ENCODE data around the gene YES1.

- TF ChIP-seq, protein P1, sequence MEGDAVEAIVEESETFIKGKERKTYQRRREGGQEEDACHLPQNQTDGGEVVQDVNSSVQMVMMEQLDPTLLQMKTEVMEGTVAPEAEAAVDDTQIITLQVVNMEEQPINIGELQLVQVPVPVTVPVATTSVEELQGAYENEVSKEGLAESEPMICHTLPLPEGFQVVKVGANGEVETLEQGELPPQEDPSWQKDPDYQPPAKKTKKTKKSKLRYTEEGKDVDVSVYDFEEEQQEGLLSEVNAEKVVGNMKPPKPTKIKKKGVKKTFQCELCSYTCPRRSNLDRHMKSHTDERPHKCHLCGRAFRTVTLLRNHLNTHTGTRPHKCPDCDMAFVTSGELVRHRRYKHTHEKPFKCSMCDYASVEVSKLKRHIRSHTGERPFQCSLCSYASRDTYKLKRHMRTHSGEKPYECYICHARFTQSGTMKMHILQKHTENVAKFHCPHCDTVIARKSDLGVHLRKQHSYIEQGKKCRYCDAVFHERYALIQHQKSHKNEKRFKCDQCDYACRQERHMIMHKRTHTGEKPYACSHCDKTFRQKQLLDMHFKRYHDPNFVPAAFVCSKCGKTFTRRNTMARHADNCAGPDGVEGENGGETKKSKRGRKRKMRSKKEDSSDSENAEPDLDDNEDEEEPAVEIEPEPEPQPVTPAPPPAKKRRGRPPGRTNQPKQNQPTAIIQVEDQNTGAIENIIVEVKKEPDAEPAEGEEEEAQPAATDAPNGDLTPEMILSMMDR (IDR thresholded peaks at IDR 0.05; ENCODE audit: low read length), result no peak
- TF ChIP-seq EZH2 (IDR thresholded peaks at IDR 0.05; ENCODE audit: borderline replicate concordance, low read length), result no peak
Measured at GRCh38 chr18:723541-724080, 88.4 kb downstream of the YES1 start.
